Naive thymus-derived CD8-positive, alpha-beta T cell (primary cell): ENCODE measurements around the gene TMTC2. TPM values are rescaled to one million over a fixed set of nuclear protein-coding genes. Genes with fewer than 3 reads are reported as not detected.
"Not testable (repeated sequence)": the region's sequence is repeated elsewhere in the genome, so short reads cannot be mapped to it uniquely, and the experiment has no call there.

Source experiments
- ATAC-seq, 2 donors: fragments of 150-1000 bp; cut with Tn5 transposase in 1 of 2; sonication (Bioruptor Pico), chemical (Tn5 transposase) in 1 of 2; 1 replicate in 1 of 2; 2 replicates in 1 of 2; pipeline ENCODE4 v1.10.0; 2021; ENCODE audit warnings: mild to moderate bottlenecking in 2 of 2, moderate library complexity in 2 of 2
- POLR2A ChIA-PET: fragments of 350-600 bp; sonication (Branson Sonifier 250); formaldehyde crosslinking; loops from one replicate; lab custom pipeline; 2021; ENCODE audit warnings: antibody characterized with exemption; lab: Charles Lee
- DNase-seq, 10 donors: peaks; one replicate each; pipeline versions ENCODE4 v3.0.0 to v3.0.0-alpha.2; 2020 to 2022
- H3K27ac Mint-ChIP-seq, 10 donors: one replicate each; pipeline ENCODE4 v1.8.0; 2020 to 2022; ENCODE audit warnings: mild to moderate bottlenecking in 10 of 10, mixed read lengths in 10 of 10, moderate library complexity in 4 of 10, inconsistent platforms in 1 of 10
- H3K27me3 Mint-ChIP-seq, 5 donors: one replicate each; pipeline ENCODE4 v1.8.0; 2021 to 2022; ENCODE audit warnings: mixed read lengths in 5 of 5
- H3K36me3 Mint-ChIP-seq, 3 donors: one replicate each; pipeline ENCODE4 v1.8.0; 2020 to 2022; ENCODE audit warnings: mixed read lengths in 3 of 3, mild to moderate bottlenecking in 2 of 3, inconsistent platforms in 1 of 3
- H3K4me1 Mint-ChIP-seq, 4 donors: one replicate each; pipeline ENCODE4 v1.8.0; 2021 to 2022; ENCODE audit warnings: mixed read lengths in 4 of 4
- H3K4me3 Mint-ChIP-seq, 10 donors: one replicate each; pipeline ENCODE4 v1.8.0; 2020 to 2022; ENCODE audit warnings: mild to moderate bottlenecking in 10 of 10, mixed read lengths in 10 of 10, moderate library complexity in 6 of 10, inconsistent platforms in 1 of 10
- H3K9me3 Mint-ChIP-seq, 9 donors: one replicate each; pipeline ENCODE4 v1.8.0; 2020 to 2022; ENCODE audit warnings: mixed read lengths in 9 of 9, mild to moderate bottlenecking in 3 of 9, inconsistent platforms in 1 of 9, moderate library complexity in 1 of 9
- polyA plus RNA-seq, 3 donors: library from polyadenylated mRNA; unstranded; fragments of 300-500 nt; fragmentation: Illumina TruSeq; gene quantifications; one replicate each; pipeline ENCODE4 v1.2.3, GENCODE V29; 2021
- total RNA-seq, 8 experiments: library from RNA in 2 of 8; stranded (reverse) in 2 of 8; gene quantifications; one replicate each; pipeline ENCODE4 v1.2.3 and lab custom pipeline; 2021 to 2026

TMTC2 gene
- total and polyA plus RNA-seq, 5 experiments from 2014 or later, result 0.14 to 4.0 (median 1.9) TPM; not detected in 1

DNA sequence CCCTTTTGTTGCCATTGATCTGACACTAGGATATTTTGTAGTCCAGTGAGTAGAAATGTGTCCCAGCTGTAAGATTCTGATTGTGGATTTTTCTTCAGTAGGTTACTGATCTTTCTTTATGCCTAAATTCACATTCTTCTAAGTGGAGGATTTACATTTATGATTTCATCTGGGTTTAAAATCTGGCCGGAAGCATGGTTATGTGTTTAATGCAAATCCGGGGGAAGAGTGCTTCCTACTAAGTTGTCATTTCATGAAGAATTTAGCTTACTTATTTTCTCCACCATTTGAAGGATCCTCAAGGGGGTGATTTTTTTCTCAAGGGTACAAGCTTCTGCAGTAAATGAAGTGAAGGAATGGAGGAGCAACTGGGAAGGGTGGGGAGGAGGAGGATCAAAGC is 96.7 kb downstream of the TMTC2 start:
- peaks cover 0 to 2% (median 0%) of the 10 kb centered on the region in 9 donors for H3K9me3 Mint-ChIP-seq
- DNase-seq (no peak), ATAC-seq (no peak)
- POLR2A ChIA-PET, result no interaction called here
- H3K4me1 Mint-ChIP-seq, result no peaks in the 10 kb centered on the region
- H3K27ac Mint-ChIP-seq, result no peak overlapping the region
- peaks cover 0 to 3% (median 0%) of the 10 kb centered on the region in 5 donors for H3K27me3 Mint-ChIP-seq
- no peaks in the 10 kb centered on the region for H3K36me3 Mint-ChIP-seq
- H3K4me3 Mint-ChIP-seq, result no peak overlapping the region

GRCh38 chr12:82787016-82787415 is 100.3 kb downstream of the TMTC2 start:
- ATAC-seq (no peak), DNase-seq (no peak)
- Mint-ChIP-seq H3K4me3 (no peak overlapping the region), H3K27me3 (peaks cover 0 to 1% (median 0%) of the 10 kb centered on the region in 5 donors), H3K9me3 (no peaks in the 10 kb centered on the region), H3K27ac (no peak overlapping the region), H3K36me3 (no peaks in the 10 kb centered on the region), H3K4me1 (no peaks in the 10 kb centered on the region)
- POLR2A ChIA-PET, result no interaction called here

DNA sequence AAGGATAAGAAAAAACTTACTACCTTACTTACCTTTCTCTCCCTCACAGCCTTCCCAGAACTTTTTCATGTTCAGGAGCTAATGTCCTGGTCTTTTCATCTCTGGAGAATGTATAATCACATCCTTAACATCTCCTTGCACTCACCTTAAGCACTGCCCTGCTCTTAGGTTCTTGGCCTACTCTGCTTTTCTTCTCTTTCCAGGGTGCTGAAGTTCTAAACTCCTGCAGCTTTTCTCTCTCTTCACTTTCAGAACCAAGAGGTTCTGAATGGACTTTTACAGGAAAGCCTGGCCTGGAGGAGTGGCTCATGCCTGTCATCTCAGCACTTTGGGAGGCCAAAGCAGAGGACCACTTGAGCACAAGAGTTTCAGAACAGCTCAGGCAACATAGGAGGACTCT is 101.9 kb downstream of the TMTC2 start:
- Mint-ChIP-seq H3K4me1 (no peaks in the 10 kb centered on the region), H3K36me3 (no peaks in the 10 kb centered on the region), H3K27ac (no peak overlapping the region), H3K4me3 (no peak overlapping the region), H3K9me3 (no peaks in the 10 kb centered on the region), H3K27me3 (peaks cover 0 to 1% (median 0%) of the 10 kb centered on the region in 5 donors)
- POLR2A ChIA-PET, result no interaction called here
- no peak for ATAC-seq
- DNase-seq, result no peak

DNA sequence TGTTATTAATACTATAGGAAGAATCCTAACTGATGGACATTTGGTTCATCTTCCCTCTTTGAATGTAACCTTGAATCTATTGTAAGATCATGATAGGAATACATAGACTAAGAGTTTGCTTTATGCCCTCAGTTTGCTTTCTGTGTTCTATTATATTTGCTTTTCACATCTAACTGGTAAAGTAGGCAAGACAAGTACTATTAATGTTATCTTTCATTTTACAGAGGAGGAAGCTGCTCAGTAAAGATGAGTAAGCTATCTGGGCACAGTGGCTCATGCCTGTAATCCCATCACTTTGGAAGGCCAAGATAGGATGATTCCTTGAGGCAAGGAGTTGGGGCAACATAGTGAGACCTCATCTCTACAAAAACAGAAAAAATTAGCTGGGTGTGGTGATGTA is 103.0 kb downstream of the TMTC2 start:
- H3K4me1 Mint-ChIP-seq, result no peaks in the 10 kb centered on the region
- DNase-seq, result no peak

DNA sequence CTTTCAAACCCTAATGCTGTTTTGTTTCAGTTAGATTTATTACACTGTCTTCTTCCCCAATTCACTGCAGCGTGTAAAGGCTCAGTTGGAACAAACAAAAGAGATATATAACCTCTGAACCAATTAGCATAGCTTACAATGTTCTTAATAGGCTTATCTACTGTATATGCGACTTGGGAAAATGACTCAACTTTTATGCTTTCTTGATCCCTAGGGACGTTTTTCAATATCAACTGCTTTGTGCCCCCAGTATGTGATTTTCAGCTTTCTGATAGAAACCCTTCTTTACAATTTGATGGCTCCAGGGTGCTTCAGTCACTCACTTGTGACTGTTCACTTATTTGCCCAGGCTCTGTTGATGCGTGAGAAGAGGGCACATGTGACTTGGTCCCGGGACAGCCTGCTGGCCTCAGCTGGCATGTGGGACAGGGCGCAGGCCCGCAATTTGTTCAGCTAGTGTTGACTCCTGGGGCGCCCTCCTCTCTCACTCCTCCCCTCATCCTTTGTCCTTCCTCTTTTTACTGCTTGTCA is 107.1 kb downstream of the TMTC2 start:
- no peak overlapping the region for H3K27ac Mint-ChIP-seq
- H3K9me3 Mint-ChIP-seq, result no peaks in the 10 kb centered on the region
- no peaks in the 10 kb centered on the region for H3K36me3 Mint-ChIP-seq
- DNase-seq, result no peak
- no peaks in the 10 kb centered on the region for H3K27me3 Mint-ChIP-seq
- POLR2A ChIA-PET, result no interaction called here
- no peaks in the 10 kb centered on the region for H3K4me1 Mint-ChIP-seq
- no peak overlapping the region for H3K4me3 Mint-ChIP-seq
- no peak for ATAC-seq

More for the DNA sequence above, 103.0 kb downstream of the TMTC2 start:
- no peak overlapping the region for H3K4me3 Mint-ChIP-seq
- POLR2A ChIA-PET, result no interaction called here
- H3K36me3 Mint-ChIP-seq, result no peaks in the 10 kb centered on the region
- H3K27me3 Mint-ChIP-seq, result peaks cover 0 to 1% (median 0%) of the 10 kb centered on the region in 5 donors
- H3K9me3 Mint-ChIP-seq, result no peaks in the 10 kb centered on the region
- ATAC-seq, result no peak
- H3K27ac Mint-ChIP-seq, result no peak overlapping the region

GRCh38 chr12:82797480-82797879 is 110.8 kb downstream of the TMTC2 start:
- H3K27ac Mint-ChIP-seq, result no peak overlapping the region
- no peaks in the 10 kb centered on the region for H3K36me3 Mint-ChIP-seq
- ATAC-seq (no peak), DNase-seq (no peak)
- no peaks in the 10 kb centered on the region for H3K27me3 Mint-ChIP-seq
- H3K9me3 Mint-ChIP-seq, result no peaks in the 10 kb centered on the region
- POLR2A ChIA-PET, result no interaction called here
- no peaks in the 10 kb centered on the region for H3K4me1 Mint-ChIP-seq
- H3K4me3 Mint-ChIP-seq, result no peak overlapping the region

DNA sequence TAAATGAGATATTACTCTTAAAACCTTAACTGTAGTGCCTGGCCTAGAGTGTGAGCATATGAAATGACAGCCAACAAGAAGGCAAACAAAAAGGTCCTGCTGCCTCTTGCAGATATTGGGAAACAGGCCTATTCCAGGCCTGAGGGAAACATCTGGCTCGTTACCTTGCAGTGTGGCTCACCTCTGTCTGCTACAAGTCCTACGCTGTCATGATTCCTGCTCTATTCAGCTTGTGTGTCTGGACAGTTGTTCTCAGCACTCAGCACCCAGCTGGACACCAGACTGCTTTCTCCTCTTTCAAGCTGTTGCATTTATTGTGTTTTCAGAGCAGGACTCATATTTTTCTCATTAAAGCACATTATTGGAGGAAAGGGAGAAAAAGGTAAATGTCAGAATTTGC is 113.5 kb downstream of the TMTC2 start:
- no peaks in the 10 kb centered on the region for H3K36me3 Mint-ChIP-seq
- no peaks in the 10 kb centered on the region for H3K27me3 Mint-ChIP-seq
- DNase-seq (no peak), ATAC-seq (no peak)
- no peaks in the 10 kb centered on the region for H3K9me3 Mint-ChIP-seq
- no peak overlapping the region for H3K27ac Mint-ChIP-seq
- no peak overlapping the region for H3K4me3 Mint-ChIP-seq
- H3K4me1 Mint-ChIP-seq, result no peaks in the 10 kb centered on the region
- POLR2A ChIA-PET, result no interaction called here

GRCh38 chr12:82801951-82802610 is 115.4 kb downstream of the TMTC2 start:
- Mint-ChIP-seq H3K4me3 (no peak overlapping the region), H3K27ac (peak overlapping the region in 1 of 10 donors; percentile 10), H3K9me3 (no peaks in the 10 kb centered on the region), H3K27me3 (peaks cover 0 to 1% (median 0%) of the 10 kb centered on the region in 5 donors), H3K4me1 (no peaks in the 10 kb centered on the region), H3K36me3 (no peaks in the 10 kb centered on the region)
- POLR2A ChIA-PET, result no interaction called here
- no peak for ATAC-seq
- DNase-seq, result no peak

- no peaks in the 10 kb centered on the region for H3K4me1 Mint-ChIP-seq
- POLR2A ChIA-PET, result no interaction called here
- no peak overlapping the region for H3K27ac Mint-ChIP-seq
- H3K36me3 Mint-ChIP-seq, result no peaks in the 10 kb centered on the region
- H3K27me3 Mint-ChIP-seq, result peaks cover 0 to 1% (median 0%) of the 10 kb centered on the region in 5 donors
- no peaks in the 10 kb centered on the region for H3K9me3 Mint-ChIP-seq
- DNase-seq (no peak), ATAC-seq (no peak)
- no peak overlapping the region for H3K4me3 Mint-ChIP-seq
Observed at GRCh38 chr12:82803201-82803600, 116.5 kb downstream of the TMTC2 start.

GRCh38 chr12:82804601-82805000 is 117.9 kb downstream of the TMTC2 start:
- Mint-ChIP-seq H3K4me1 (no peaks in the 10 kb centered on the region), H3K27me3 (peaks cover 0 to 3% (median 0%) of the 10 kb centered on the region in 5 donors), H3K27ac (no peak overlapping the region), H3K9me3 (no peaks in the 10 kb centered on the region), H3K4me3 (no peak overlapping the region), H3K36me3 (no peaks in the 10 kb centered on the region)
- ATAC-seq, result no peak
- DNase-seq, result no peak
- POLR2A ChIA-PET, result no interaction called here

- H3K4me1 Mint-ChIP-seq, H3K4me3 Mint-ChIP-seq, ATAC-seq, H3K27me3 Mint-ChIP-seq, H3K27ac Mint-ChIP-seq, POLR2A ChIA-PET, H3K36me3 Mint-ChIP-seq, DNase-seq, H3K9me3 Mint-ChIP-seq: not testable (repeated sequence)
Observed at GRCh38 chr12:82805004-82805403, 118.3 kb downstream of the TMTC2 start.

DNA sequence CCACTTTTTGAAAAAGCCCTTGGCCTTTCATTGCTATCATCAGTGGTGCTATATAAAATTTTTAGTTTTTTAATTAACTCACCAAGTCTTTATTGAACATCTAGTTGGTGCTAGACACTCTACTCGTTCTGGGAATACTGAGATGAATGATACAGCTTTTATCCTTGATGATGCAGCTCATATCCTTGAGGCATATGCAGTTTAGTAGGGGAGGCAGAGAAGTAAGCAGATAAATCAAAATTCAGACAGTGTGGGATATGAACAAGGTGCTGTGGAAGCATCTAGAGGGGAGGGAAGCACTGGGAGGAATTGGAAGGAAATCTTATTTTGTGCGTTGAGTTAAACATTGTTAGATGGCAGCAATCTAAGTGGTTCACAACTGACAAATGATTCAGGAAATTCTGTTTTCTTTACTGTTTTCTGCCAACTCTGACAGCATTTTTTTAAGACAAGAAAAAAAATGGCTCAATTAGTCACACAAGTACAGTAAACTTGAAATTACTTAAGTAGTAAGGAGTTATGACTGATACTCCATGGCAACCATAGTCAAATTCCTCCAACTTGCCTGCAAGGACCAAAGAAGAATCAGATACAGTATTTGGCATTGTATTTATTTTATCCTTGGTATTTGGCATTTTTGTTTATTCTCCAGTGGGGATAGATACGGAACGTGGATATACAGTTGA is 119.2 kb downstream of the TMTC2 start:
- Mint-ChIP-seq H3K4me3 (no peak overlapping the region), H3K27me3 (peaks cover 0 to 3% (median 0%) of the 10 kb centered on the region in 5 donors), H3K36me3 (no peaks in the 10 kb centered on the region), H3K4me1 (no peaks in the 10 kb centered on the region), H3K9me3 (no peaks in the 10 kb centered on the region), H3K27ac (peak overlapping the region in 1 of 10 donors; percentile 20)
- ATAC-seq (no peak), DNase-seq (no peak)
- POLR2A ChIA-PET, result no interaction called here

DNA sequence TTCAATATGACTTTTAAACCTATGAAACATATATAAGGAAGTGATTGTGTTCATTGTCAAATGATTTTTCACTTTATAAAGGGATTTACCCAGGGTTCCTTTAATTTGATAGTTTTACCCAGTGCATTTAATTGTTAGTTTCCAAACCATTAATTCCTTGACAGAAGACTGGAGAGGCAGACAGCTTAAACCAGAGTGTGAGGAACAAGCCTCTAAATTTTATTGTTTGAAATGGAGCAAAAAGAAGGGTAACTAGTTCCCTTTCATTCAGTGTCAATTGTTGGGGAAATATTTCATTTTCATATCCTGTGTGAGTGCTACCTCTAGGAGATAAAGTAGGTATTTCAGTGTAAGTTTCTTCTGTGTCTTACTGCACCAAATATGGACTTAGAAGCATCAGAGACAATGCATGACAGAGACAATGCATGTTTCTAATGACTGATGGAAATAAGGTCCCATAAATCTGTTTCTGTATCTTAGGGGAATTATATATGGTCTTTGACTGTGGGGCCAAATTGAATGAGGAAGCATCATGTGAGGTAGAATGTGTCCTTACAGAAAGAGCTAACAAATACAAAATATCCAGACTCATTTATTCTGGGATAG is 120.5 kb downstream of the TMTC2 start:
- Mint-ChIP-seq H3K36me3 (no peaks in the 10 kb centered on the region), H3K27me3 (peaks cover 0 to 3% (median 0%) of the 10 kb centered on the region in 5 donors), H3K4me3 (no peak overlapping the region), H3K9me3 (no peaks in the 10 kb centered on the region), H3K27ac (no peak overlapping the region), H3K4me1 (no peaks in the 10 kb centered on the region)
- ATAC-seq, result no peak
- POLR2A ChIA-PET, result no interaction called here
- no peak for DNase-seq
